Hepatocyte (in vitro differentiated cells): ENCODE results near the gene GAREM2. TPM values are rescaled to one million over a fixed set of nuclear protein-coding genes. Genes with fewer than 3 reads are reported as not detected.

Experiments used
- DNase-seq: peaks from one replicate; pipeline ENCODE4 v3.0.0-alpha.2; 2016; ENCODE audit warnings: low spot score
- H2AFZ ChIP-seq: fragments of 200-600 bp; sonication (generic); 2 replicates; pipeline ENCODE4 v1.6.0; 2016; ENCODE audit warnings: antibody characterized with exemption, mild to moderate bottlenecking
- H3K27ac ChIP-seq: fragments of 200-600 bp; sonication (generic); 2 replicates; pipeline ENCODE4 v1.5.1; 2016; ENCODE audit warnings: mild to moderate bottlenecking
- H3K27me3 ChIP-seq: fragments of 200-600 bp; sonication (generic); 2 replicates; pipeline ENCODE4 v1.6.1; 2016
- H3K36me3 ChIP-seq: fragments of 200-600 bp; sonication (generic); replicated peaks from 2 replicates; pipeline ENCODE4 v1.5.1; 2016; ENCODE audit warnings: low read depth; ENCODE audit not compliant: insufficient read depth
- H3K4me1 ChIP-seq: fragments of 200-600 bp; sonication (generic); 2 replicates; pipeline ENCODE4 v1.5.1; 2016; ENCODE audit warnings: mild to moderate bottlenecking, moderate library complexity; ENCODE audit not compliant: insufficient read depth
- H3K4me2 ChIP-seq: fragments of 200-600 bp; sonication (generic); 2 replicates; pipeline ENCODE4 v1.6.0; 2016
- H3K4me3 ChIP-seq: fragments of 200-600 bp; sonication (generic); 2 replicates; pipeline ENCODE4 v1.5.1; 2016; ENCODE audit warnings: mild to moderate bottlenecking
- H3K79me2 ChIP-seq: fragments of 200-600 bp; sonication (generic); 2 replicates; pipeline ENCODE4 v1.6.0; 2017; ENCODE audit warnings: mild to moderate bottlenecking
- H3K9me2 ChIP-seq: fragments of 200-600 bp; sonication (generic); replicated peaks from 2 replicates; pipeline ENCODE4 v1.6.0; 2017; ENCODE audit warnings: mild to moderate bottlenecking; ENCODE audit not compliant: insufficient read depth
- H3K9me3 ChIP-seq: fragments of 200-600 bp; sonication (generic); 2 replicates; pipeline ENCODE4 v1.5.1; 2016; ENCODE audit warnings: low read depth, mild to moderate bottlenecking
- H4K20me1 ChIP-seq: fragments of 200-600 bp; sonication (generic); 2 replicates; pipeline ENCODE4 v1.6.0; 2016; ENCODE audit warnings: mild to moderate bottlenecking; ENCODE audit not compliant: insufficient read depth, poor library complexity, severe bottlenecking
- EZH2 ChIP-seq: fragments of 200-600 bp; sonication (generic); IDR thresholded peaks from 2 replicates; pipeline ENCODE4 v1.6.1; 2016; ENCODE audit warnings: antibody characterized with exemption, mild to moderate bottlenecking, borderline replicate concordance
- EZH2phosphoT487 ChIP-seq: fragments of 200-600 bp; sonication (generic); IDR thresholded peaks from one replicate; pipeline ENCODE4 v1.6.1; 2018; ENCODE audit warnings: antibody characterized with exemption, mild to moderate bottlenecking, low read depth, moderate library complexity; ENCODE audit not compliant: unreplicated experiment, severe bottlenecking
- whole genome bisulfite sequencing: methylation state at CpG from one replicate; pipeline ENCODE4 v1.1.6; 2016; ENCODE audit warnings: low lambda C conversion rate; ENCODE audit errors: missing lambda C conversion rate; 5-methylcytosine and 5-hydroxymethylcytosine counted together
- polyA plus RNA-seq: library from polyadenylated mRNA; unstranded; fragments of >200 nt; fragmentation: Nextera tagmentation; extraction: Ambion mirVana; gene quantifications from 2 replicates; pipeline ENCODE4 v1.2.1, GENCODE V29; 2016
- total RNA-seq: library from RNA; depleted of rRNA; stranded (reverse); fragments of >200 nt; gene quantifications from 2 replicates; pipeline ENCODE4 v1.2.3, GENCODE V29; 2014
- TF ChIP-seq, protein P1 (sequence below): fragments of 200-600 bp; sonication (generic); IDR thresholded peaks from 2 replicates; pipeline ENCODE4 v1.5.1; 2016; ENCODE audit warnings: antibody characterized with exemption, mild to moderate bottlenecking; ENCODE audit not compliant: poor library complexity

GAREM2 gene
- total and polyA plus RNA-seq, 2 experiments from 2014 or later, result 4.7 to 5.1 TPM

- Histone ChIP-seq H3K4me1 (no peaks in the 10 kb centered on the region), H3K4me3 (no peak overlapping the region), H3K36me3 (peaks cover 4% of the 10 kb centered on the region), H3K9me3 (no peaks in the 10 kb centered on the region), H2AFZ (no peak overlapping the region), H3K27me3 (no peaks in the 10 kb centered on the region), H3K27ac (no peak overlapping the region), H3K9me2 (no peaks in the 10 kb centered on the region), H4K20me1 (peaks cover 4% of the 10 kb centered on the region), H3K79me2 (no peaks in the 10 kb centered on the region), H3K4me2 (no peak overlapping the region)
- WGBS, result 100% methylated on average over 1 of the region's 1 CpG
- no peak for TF ChIP-seq EZH2
- no peak for TF ChIP-seq EZH2phosphoT487
- TF ChIP-seq, protein P1, sequence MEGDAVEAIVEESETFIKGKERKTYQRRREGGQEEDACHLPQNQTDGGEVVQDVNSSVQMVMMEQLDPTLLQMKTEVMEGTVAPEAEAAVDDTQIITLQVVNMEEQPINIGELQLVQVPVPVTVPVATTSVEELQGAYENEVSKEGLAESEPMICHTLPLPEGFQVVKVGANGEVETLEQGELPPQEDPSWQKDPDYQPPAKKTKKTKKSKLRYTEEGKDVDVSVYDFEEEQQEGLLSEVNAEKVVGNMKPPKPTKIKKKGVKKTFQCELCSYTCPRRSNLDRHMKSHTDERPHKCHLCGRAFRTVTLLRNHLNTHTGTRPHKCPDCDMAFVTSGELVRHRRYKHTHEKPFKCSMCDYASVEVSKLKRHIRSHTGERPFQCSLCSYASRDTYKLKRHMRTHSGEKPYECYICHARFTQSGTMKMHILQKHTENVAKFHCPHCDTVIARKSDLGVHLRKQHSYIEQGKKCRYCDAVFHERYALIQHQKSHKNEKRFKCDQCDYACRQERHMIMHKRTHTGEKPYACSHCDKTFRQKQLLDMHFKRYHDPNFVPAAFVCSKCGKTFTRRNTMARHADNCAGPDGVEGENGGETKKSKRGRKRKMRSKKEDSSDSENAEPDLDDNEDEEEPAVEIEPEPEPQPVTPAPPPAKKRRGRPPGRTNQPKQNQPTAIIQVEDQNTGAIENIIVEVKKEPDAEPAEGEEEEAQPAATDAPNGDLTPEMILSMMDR, result no peak
- no peak for DNase-seq
Measured at GRCh38 chr2:26215833-26216232, 42.9 kb downstream of the GAREM2 start.

DNA sequence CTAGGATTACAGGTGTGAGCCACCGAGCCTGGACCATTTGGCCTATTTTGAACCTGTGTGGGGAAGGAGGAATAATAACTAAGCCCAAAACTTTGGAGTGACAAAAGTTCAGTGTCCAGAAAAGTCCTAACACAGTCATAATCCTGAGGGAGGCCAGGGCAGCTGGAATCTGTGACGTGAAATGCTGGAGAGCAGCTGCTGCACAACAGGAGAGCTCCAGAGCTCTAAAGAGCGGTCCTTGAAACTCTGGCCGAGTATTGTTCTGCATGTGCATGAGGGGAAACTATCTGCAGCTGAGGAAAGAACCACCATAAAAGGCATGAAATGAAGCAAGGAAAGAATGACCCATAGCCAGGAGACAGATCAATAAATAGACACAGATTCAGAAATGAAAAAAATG lies 43.7 kb downstream of the GAREM2 start:
- H2AFZ ChIP-seq, result no peak overlapping the region
- H3K9me2 ChIP-seq, result no peaks in the 10 kb centered on the region
- TF ChIP-seq EZH2phosphoT487 (no peak), EZH2 (no peak)
- TF ChIP-seq, protein P1, result no peak
- peaks cover 4% of the 10 kb centered on the region for H3K36me3 ChIP-seq
- 97% methylated on average over 4 of the region's 4 CpGs for WGBS
- no peaks in the 10 kb centered on the region for H3K9me3 ChIP-seq
- no peak overlapping the region for H3K27ac ChIP-seq
- H3K4me2 ChIP-seq, result no peak overlapping the region
- no peaks in the 10 kb centered on the region for H3K27me3 ChIP-seq
- no peak for DNase-seq
- no peaks in the 10 kb centered on the region for H3K4me1 ChIP-seq
- H4K20me1 ChIP-seq, result peaks cover 4% of the 10 kb centered on the region
- no peak overlapping the region for H3K4me3 ChIP-seq
- H3K79me2 ChIP-seq, result no peaks in the 10 kb centered on the region

- no peak overlapping the region for H3K4me3 ChIP-seq
- no peak overlapping the region for H3K4me2 ChIP-seq
- H3K9me3 ChIP-seq, result no peaks in the 10 kb centered on the region
- H3K79me2 ChIP-seq, result no peaks in the 10 kb centered on the region
- TF ChIP-seq EZH2 (no peak), EZH2phosphoT487 (no peak)
- TF ChIP-seq, protein P1, result no peak
- no peak for DNase-seq
- H2AFZ ChIP-seq, result no peak overlapping the region
- H3K36me3 ChIP-seq, result peaks cover 4% of the 10 kb centered on the region
- H3K27me3 ChIP-seq, result no peaks in the 10 kb centered on the region
- no peak overlapping the region for H3K27ac ChIP-seq
- 84% methylated on average over 6 of the region's 6 CpGs for WGBS
- H3K9me2 ChIP-seq, result no peaks in the 10 kb centered on the region
- peaks cover 4% of the 10 kb centered on the region for H4K20me1 ChIP-seq
- H3K4me1 ChIP-seq, result no peaks in the 10 kb centered on the region
Measured at GRCh38 chr2:26217720-26218119, 44.8 kb downstream of the GAREM2 start.

DNA sequence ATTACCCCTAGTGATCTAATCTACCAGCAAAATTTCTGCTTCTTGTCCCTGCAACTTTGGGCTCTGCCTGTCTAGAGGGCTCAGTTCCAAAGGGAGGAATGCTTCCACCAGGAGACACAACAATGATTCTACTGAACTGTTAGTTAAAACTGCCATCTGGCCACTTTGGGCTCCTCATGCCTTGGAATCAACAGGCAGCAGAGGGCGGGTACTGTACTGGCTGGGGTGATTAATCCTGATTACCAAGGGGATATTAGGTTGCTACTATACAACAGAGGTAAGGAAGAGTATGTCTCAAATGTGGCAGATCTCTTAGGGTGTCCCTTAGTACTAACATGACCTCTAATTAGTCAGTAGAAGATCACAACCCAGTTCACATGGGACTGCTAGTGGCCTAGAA lies 50.1 kb downstream of the GAREM2 start:
- no peaks in the 10 kb centered on the region for H3K4me1 ChIP-seq
- no peak for DNase-seq
- no peaks in the 10 kb centered on the region for H3K9me2 ChIP-seq
- peaks cover 4% of the 10 kb centered on the region for H3K36me3 ChIP-seq
- peaks cover 7% of the 10 kb centered on the region for H3K9me3 ChIP-seq
- no peak overlapping the region for H3K4me2 ChIP-seq
- TF ChIP-seq, protein P1, result no peak
- no peak for TF ChIP-seq EZH2phosphoT487
- no peak for TF ChIP-seq EZH2
- no peak overlapping the region for H3K4me3 ChIP-seq
- no peak overlapping the region for H3K27ac ChIP-seq
- no peak overlapping the region for H2AFZ ChIP-seq
- 100% methylated on average over 1 of the region's 1 CpG for WGBS
- no peaks in the 10 kb centered on the region for H3K27me3 ChIP-seq
- no peaks in the 10 kb centered on the region for H4K20me1 ChIP-seq
- no peaks in the 10 kb centered on the region for H3K79me2 ChIP-seq
